ENCODE measurements around the gene FIBP. TPM values are rescaled to one million over a fixed set of nuclear protein-coding genes. Genes with fewer than 3 reads are reported as not detected.
A peak's percentile ranks its signal among the peaks of the same experiment; 100 is the strongest.

Gene FIBP
- polyA plus RNA-seq, 1 donor from 2014 or later, result 248 TPM

DNA sequence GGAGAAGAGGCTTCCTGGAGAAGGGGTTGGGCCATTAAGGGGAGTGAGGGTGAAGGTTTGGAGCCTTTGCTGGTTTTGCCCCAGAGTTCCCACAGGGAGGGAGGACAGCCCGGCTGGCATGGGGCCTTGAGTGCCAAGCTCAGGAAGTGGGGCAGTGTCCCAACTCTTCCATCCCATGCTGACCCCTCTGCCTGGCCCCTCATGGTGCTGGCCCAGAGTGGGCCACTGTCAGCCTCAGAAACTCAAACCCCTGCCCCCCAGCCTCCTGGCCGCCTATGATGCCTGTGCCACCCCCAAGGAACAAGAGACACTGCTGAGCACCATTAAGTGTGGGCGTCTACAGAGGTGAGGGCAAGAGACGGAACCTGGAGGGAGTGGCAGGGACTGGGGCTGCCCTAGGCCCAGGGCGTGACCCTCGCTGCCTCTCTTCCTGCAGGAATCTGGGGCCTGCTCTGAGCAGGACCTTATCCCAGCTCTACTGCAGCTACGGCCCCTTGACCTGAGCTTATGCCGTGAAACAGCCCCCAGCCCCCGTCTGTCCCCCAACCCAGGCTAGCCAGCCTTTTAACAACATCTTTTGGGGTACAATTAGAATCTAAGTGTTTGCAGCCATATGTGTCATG lies 22.6 kb downstream of the FIBP start:
- H3K79me2 ChIP-seq (replicated peaks; ENCODE audit: insufficient read depth, low read length), result peaks cover 15% of the 10 kb centered on the region
- TF ChIP-seq POLR2AphosphoS5 (IDR thresholded peaks at IDR 0.05) (peak; percentile 11), EZH2 (IDR thresholded peaks at IDR 0.05; ENCODE audit: borderline replicate concordance, insufficient read depth, low read length, poor library complexity, severe bottlenecking) (no peak)
- TF ChIP-seq, protein P1, sequence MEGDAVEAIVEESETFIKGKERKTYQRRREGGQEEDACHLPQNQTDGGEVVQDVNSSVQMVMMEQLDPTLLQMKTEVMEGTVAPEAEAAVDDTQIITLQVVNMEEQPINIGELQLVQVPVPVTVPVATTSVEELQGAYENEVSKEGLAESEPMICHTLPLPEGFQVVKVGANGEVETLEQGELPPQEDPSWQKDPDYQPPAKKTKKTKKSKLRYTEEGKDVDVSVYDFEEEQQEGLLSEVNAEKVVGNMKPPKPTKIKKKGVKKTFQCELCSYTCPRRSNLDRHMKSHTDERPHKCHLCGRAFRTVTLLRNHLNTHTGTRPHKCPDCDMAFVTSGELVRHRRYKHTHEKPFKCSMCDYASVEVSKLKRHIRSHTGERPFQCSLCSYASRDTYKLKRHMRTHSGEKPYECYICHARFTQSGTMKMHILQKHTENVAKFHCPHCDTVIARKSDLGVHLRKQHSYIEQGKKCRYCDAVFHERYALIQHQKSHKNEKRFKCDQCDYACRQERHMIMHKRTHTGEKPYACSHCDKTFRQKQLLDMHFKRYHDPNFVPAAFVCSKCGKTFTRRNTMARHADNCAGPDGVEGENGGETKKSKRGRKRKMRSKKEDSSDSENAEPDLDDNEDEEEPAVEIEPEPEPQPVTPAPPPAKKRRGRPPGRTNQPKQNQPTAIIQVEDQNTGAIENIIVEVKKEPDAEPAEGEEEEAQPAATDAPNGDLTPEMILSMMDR (IDR thresholded peaks at IDR 0.05; ENCODE audit: poor library complexity, severe bottlenecking), result no peak
- no peaks in the 10 kb centered on the region for H3K27me3 ChIP-seq (ENCODE audit: insufficient read depth, low read depth, low read length)
- no peak overlapping the region for H3K4me2 ChIP-seq (ENCODE audit: low read length)
- H2AFZ ChIP-seq (ENCODE audit: low read depth, low read length), result no peak overlapping the region
- H4K20me1 ChIP-seq (ENCODE audit: insufficient read depth), result no peaks in the 10 kb centered on the region
- no peak overlapping the region for H3K27ac ChIP-seq (ENCODE audit: low read length)
- no peak overlapping the region for H3K9ac ChIP-seq (ENCODE audit: low read length)
- no peak overlapping the region for H3K4me3 ChIP-seq (ENCODE audit: low read length)
- no peaks in the 10 kb centered on the region for H3K9me2 ChIP-seq (ENCODE audit: insufficient read depth, low read length)
- no peaks in the 10 kb centered on the region for H3K36me3 ChIP-seq (ENCODE audit: insufficient read depth, low read length)
- H3F3A ChIP-seq (ENCODE audit: insufficient read depth, low read length, poor library complexity, severe bottlenecking), result no peaks in the 10 kb centered on the region
- H3K9me3 ChIP-seq (ENCODE audit: low read length), result no peaks in the 10 kb centered on the region

DNA sequence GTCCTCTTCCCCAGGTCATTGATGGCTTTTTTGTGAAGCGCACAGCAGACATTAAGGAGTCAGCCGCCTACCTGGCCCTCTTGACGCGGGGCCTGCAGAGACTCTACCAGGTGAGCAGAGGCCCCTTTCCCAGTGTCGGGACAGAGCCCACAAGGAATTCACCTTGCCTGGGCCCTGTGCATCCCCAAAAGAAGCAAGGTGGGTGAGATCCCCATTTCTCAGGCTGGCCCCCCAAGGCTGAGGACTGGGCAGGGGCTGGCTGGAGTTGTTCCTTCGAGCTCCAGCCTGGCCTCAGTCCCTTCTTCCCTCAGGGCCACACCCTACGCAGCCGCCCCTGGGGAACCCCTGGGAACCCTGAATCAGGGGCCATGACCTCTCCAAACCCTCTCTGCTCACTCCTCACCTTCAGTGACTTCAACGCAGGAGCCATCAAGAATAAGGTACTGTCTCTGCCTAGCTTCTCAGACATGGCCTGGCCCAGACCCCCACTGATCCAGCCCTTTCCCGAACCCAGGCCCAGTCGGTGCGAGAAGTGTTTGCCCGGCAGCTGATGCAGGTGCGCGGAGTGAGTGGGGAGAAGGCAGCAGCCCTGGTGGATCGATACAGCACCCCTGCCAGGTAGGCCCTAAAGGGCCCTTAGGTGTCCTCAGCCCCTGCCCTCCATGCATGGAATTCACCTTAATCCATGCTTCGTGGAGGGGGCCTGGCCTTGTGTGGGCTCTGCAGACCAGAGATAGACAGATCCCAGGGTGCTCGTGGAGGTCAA lies 23.4 kb downstream of the FIBP start:
- no peak for TF ChIP-seq EP300 (conservative IDR thresholded peaks at IDR 0.05; ENCODE audit: poor library complexity, severe bottlenecking)
- no peak for TF ChIP-seq SMC3 (conservative IDR thresholded peaks at IDR 0.05; ENCODE audit: poor library complexity)
- no peak for TF ChIP-seq MXI1 (conservative IDR thresholded peaks at IDR 0.05; ENCODE audit: poor library complexity, severe bottlenecking)
- no peak for TF ChIP-seq POLR2AphosphoS5 (IDR thresholded peaks at IDR 0.05)
- TF ChIP-seq, protein P2, sequence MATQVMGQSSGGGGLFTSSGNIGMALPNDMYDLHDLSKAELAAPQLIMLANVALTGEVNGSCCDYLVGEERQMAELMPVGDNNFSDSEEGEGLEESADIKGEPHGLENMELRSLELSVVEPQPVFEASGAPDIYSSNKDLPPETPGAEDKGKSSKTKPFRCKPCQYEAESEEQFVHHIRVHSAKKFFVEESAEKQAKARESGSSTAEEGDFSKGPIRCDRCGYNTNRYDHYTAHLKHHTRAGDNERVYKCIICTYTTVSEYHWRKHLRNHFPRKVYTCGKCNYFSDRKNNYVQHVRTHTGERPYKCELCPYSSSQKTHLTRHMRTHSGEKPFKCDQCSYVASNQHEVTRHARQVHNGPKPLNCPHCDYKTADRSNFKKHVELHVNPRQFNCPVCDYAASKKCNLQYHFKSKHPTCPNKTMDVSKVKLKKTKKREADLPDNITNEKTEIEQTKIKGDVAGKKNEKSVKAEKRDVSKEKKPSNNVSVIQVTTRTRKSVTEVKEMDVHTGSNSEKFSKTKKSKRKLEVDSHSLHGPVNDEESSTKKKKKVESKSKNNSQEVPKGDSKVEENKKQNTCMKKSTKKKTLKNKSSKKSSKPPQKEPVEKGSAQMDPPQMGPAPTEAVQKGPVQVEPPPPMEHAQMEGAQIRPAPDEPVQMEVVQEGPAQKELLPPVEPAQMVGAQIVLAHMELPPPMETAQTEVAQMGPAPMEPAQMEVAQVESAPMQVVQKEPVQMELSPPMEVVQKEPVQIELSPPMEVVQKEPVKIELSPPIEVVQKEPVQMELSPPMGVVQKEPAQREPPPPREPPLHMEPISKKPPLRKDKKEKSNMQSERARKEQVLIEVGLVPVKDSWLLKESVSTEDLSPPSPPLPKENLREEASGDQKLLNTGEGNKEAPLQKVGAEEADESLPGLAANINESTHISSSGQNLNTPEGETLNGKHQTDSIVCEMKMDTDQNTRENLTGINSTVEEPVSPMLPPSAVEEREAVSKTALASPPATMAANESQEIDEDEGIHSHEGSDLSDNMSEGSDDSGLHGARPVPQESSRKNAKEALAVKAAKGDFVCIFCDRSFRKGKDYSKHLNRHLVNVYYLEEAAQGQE (IDR thresholded peaks at IDR 0.05; ENCODE audit: borderline replicate concordance), result no peak
- TF ChIP-seq TAF1 (IDR thresholded peaks at IDR 0.05; ENCODE audit: low read depth), result no peak
- no peak for TF ChIP-seq RAD21 (conservative IDR thresholded peaks at IDR 0.05)
- no peak for TF ChIP-seq EZH2 (IDR thresholded peaks at IDR 0.05; ENCODE audit: borderline replicate concordance, insufficient read depth, low read length, poor library complexity, severe bottlenecking)
- TF ChIP-seq, protein P1 (IDR thresholded peaks at IDR 0.05; ENCODE audit: poor library complexity, severe bottlenecking), result no peak
- Histone ChIP-seq H4K20me1 (ENCODE audit: insufficient read depth) (no peaks in the 10 kb centered on the region), H2AFZ (ENCODE audit: low read depth, low read length) (no peak overlapping the region), H3K9me2 (ENCODE audit: insufficient read depth, low read length) (no peaks in the 10 kb centered on the region), H3K36me3 (ENCODE audit: insufficient read depth, low read length) (no peaks in the 10 kb centered on the region), H3K4me2 (ENCODE audit: low read length) (no peak overlapping the region), H3K79me2 (replicated peaks; ENCODE audit: insufficient read depth, low read length) (peaks cover 15% of the 10 kb centered on the region), H3F3A (ENCODE audit: insufficient read depth, low read length, poor library complexity, severe bottlenecking) (no peaks in the 10 kb centered on the region), H3K9ac (ENCODE audit: low read length) (no peak overlapping the region), H3K27ac (ENCODE audit: low read length) (no peak overlapping the region), H3K27me3 (ENCODE audit: insufficient read depth, low read depth, low read length) (no peaks in the 10 kb centered on the region), H3K4me3 (ENCODE audit: low read length) (no peak overlapping the region), H3K9me3 (ENCODE audit: low read length) (no peaks in the 10 kb centered on the region)

All from neural cell (in vitro differentiated cells).